GM12878 (cell line): Measurements from ENCODE around the gene STARD13. TPM values are rescaled to one million over a fixed set of nuclear protein-coding genes. Genes with fewer than 3 reads are reported as not detected.

Experiments
- ATAC-seq: fragments of 200-7000 bp; cut with Tn5 transposase; 3 replicates; pipeline ENCODE4 v1.9.1; 2020; ENCODE audit warnings: mild to moderate bottlenecking, moderate library complexity
- BruUV-seq: library from RNA; stranded (reverse); fragments of 400-500 nt; replicated peaks from 2 replicates; lab custom pipeline; 2021; lab: Mats Ljungman, UMichigan
- CTCF ChIA-PET: fragments of 300-600 bp; sonication (Branson Sonifier 250); formaldehyde crosslinking; extraction: SDS; loops from one replicate; lab custom pipeline; 2021; ENCODE audit warnings: inconsistent platforms; lab: Yijun Ruan, JAX
- POLR2A ChIA-PET: fragments of 350-600 bp; formaldehyde crosslinking; extraction: SDS; loops from one replicate; lab custom pipeline; 2021; ENCODE audit warnings: inconsistent platforms; lab: Charles Lee
- RAD21 ChIA-PET: fragments of 300-600 bp; sonication (Branson Sonifier 250); formaldehyde crosslinking; loops from one replicate; lab custom pipeline; 2023; ENCODE audit warnings: antibody characterized with exemption; ENCODE audit not compliant: unreplicated experiment; lab: Charles Lee
- SMC1A ChIA-PET: fragments of 300-600 bp; sonication (Branson Sonifier 250); formaldehyde crosslinking; loops from one replicate; lab custom pipeline; 2023; ENCODE audit not compliant: unreplicated experiment, uncharacterized antibody; lab: Charles Lee
- DNase-seq: peaks from one replicate; pipeline ENCODE4 v3.0.0-alpha.2; 2011; ENCODE audit warnings: low read depth, low spot score
- FAIRE-seq: peaks from 3 replicates; lab custom pipeline; 2011; peaks lifted over from hg19 to GRCh38; lab: Jason Lieb, UNC
- H2AFZ ChIP-seq: 2 replicates; pipeline ENCODE4 v1.6.0; 2011; ENCODE audit warnings: low read depth, low read length, control low read depth; ENCODE audit not compliant: control insufficient read depth
- H3K27ac ChIP-seq: 2 replicates; pipeline ENCODE4 v1.5.1; 2011; ENCODE audit warnings: control low read depth; ENCODE audit not compliant: control insufficient read depth, insufficient read depth
- H3K27me3 ChIP-seq, 2 experiments: replicated peaks in 1 of 2; 2 replicates each; pipeline versions ENCODE4 v1.6.0 to v1.6.1; 2011; ENCODE audit warnings: low read length in 1 of 2; ENCODE audit not compliant: control insufficient read depth in 2 of 2, insufficient read depth in 2 of 2
- H3K36me3 ChIP-seq, 2 experiments: 2 replicates each; pipeline ENCODE4 v1.5.1; 2011; ENCODE audit warnings: low read length in 1 of 2; ENCODE audit not compliant: control insufficient read depth in 2 of 2, insufficient read depth in 2 of 2
- H3K4me1 ChIP-seq: 2 replicates; pipeline ENCODE4 v1.6.1; 2011; ENCODE audit warnings: mild to moderate bottlenecking, low read length, moderate library complexity, mixed read lengths; ENCODE audit not compliant: control insufficient read depth, insufficient read depth
- H3K4me2 ChIP-seq: 2 replicates; pipeline ENCODE4 v1.6.0; 2011; ENCODE audit warnings: control low read depth; ENCODE audit not compliant: control insufficient read depth, insufficient read depth
- H3K4me3 ChIP-seq: fragments of 200-600 bp; sonication (generic); 2 replicates; pipeline ENCODE4 v1.5.1; 2016
- H3K79me2 ChIP-seq: 2 replicates; pipeline ENCODE4 v1.6.0; 2011; ENCODE audit warnings: low read length; ENCODE audit not compliant: control insufficient read depth, insufficient read depth
- H3K9ac ChIP-seq: 2 replicates; pipeline ENCODE4 v1.8.0; 2011; ENCODE audit warnings: low read length, control low read depth, mixed read lengths; ENCODE audit not compliant: control insufficient read depth, insufficient read depth
- H3K9me3 ChIP-seq: replicated peaks from 3 replicates; pipeline ENCODE4 v1.5.1; 2011; ENCODE audit warnings: mild to moderate bottlenecking, low read length; ENCODE audit not compliant: control insufficient read depth, insufficient read depth
- H4K20me1 ChIP-seq: 2 replicates; pipeline ENCODE4 v1.6.0; 2011; ENCODE audit not compliant: control insufficient read depth, insufficient read depth
- ATF7 ChIP-seq: fragments of 450-650 bp; IDR thresholded peaks from 2 replicates; pipeline ENCODE4 v1.6.1; 2016; ENCODE audit warnings: low read depth, mild to moderate bottlenecking
- CHD2 ChIP-seq: IDR thresholded peaks from 2 replicates; pipeline ENCODE4 v1.6.1; 2011; ENCODE audit warnings: low read depth, low read length, improper control_type of control experiment, borderline replicate concordance
- PML ChIP-seq: IDR thresholded peaks from 2 replicates; pipeline ENCODE4 v1.6.1; 2012; ENCODE audit warnings: low read length, inconsistent platforms
- TCF12 ChIP-seq: IDR thresholded peaks from 2 replicates; pipeline ENCODE4 v1.6.1; 2011; ENCODE audit warnings: low read depth, mild to moderate bottlenecking, low read length
- YY1 ChIP-seq: IDR thresholded peaks from 2 replicates; pipeline ENCODE4 v1.6.1; 2011; ENCODE audit warnings: low read depth, mild to moderate bottlenecking, low read length
- ZNF24 ChIP-seq: fragments of 450-650 bp; IDR thresholded peaks from 2 replicates; pipeline ENCODE4 v1.6.1; 2017; ENCODE audit warnings: antibody characterized with exemption, mild to moderate bottlenecking
- ZNF384 ChIP-seq: IDR thresholded peaks from 2 replicates; pipeline ENCODE4 v1.6.1; 2012; ENCODE audit warnings: low read depth, mild to moderate bottlenecking, low read length, improper control_type of control experiment, borderline replicate concordance
- WGBS: methylation state at CpG from one replicate; pipeline ENCODE4 v1.1.6; 2016; ENCODE audit warnings: low lambda C conversion rate; ENCODE audit not compliant: insufficient replicate concordance, insufficient coverage; ENCODE audit errors: missing lambda C conversion rate; 5-methylcytosine and 5-hydroxymethylcytosine counted together
- in situ Hi-C: fragments of 300-500 bp; cut with MboI; formaldehyde crosslinking; loops from 9 replicates; pipeline ENCODE4 v1.14.3; 2018; ENCODE audit warnings: mixed read lengths
- intact Hi-C: fragments of 100-400 bp; cut with micrococcal nuclease; formaldehyde crosslinking; loops from one replicate; pipeline ENCODE4 v1.14.2; 2022; ENCODE audit not compliant: unreplicated experiment
- polyA plus RNA-seq, 11 experiments: library from polyadenylated mRNA; depleted of rRNA in 4 of 11; unstranded in 6 of 11; stranded (reverse) in 5 of 11; fragments of >200 nt; fragmentation: Nextera tagmentation in 4 of 11; fragmentation: Illumina TruSeq in 1 of 11; extraction: Ambion mirVana in 4 of 11; extraction: Trizol in 1 of 11; gene quantifications; 1 replicate in 1 of 11; 2 replicates in 10 of 11; pipeline versions ENCODE4 v1.2.1 to v1.2.3, GENCODE V29; 2011 to 2016; ENCODE audit warnings: inconsistent platforms in 2 of 11, missing spikeins in 2 of 11, low read depth in 1 of 11
- total RNA-seq, 4 experiments: library from RNA; depleted of rRNA in 3 of 4; stranded (reverse); fragments of >200 nt in 3 of 4; fragmentation: Illumina TruSeq in 1 of 4; extraction: Trizol in 1 of 4; gene quantifications; 2 replicates each; pipeline versions ENCODE4 v1.2.1 to v1.2.3, GENCODE V29; 2013 to 2021
- TF ChIP-seq, protein P1 (sequence below): fragments of 450-650 bp; IDR thresholded peaks from 2 replicates; pipeline ENCODE4 v1.6.1; 2017; ENCODE audit warnings: low read depth, mild to moderate bottlenecking, moderate library complexity
- TF ChIP-seq, protein P2 (sequence below): fragments of 450-650 bp; IDR thresholded peaks from 2 replicates; pipeline ENCODE4 v1.6.1; 2017; ENCODE audit warnings: antibody characterized with exemption, mild to moderate bottlenecking, moderate library complexity

STARD13 gene
- total and polyA plus RNA-seq, 10 of the 15 experiments (the other 5 are each of a cell fraction or from before 2014, with no cell fraction given): 4.0 to 41.6 (median 10.1) TPM

DNA sequence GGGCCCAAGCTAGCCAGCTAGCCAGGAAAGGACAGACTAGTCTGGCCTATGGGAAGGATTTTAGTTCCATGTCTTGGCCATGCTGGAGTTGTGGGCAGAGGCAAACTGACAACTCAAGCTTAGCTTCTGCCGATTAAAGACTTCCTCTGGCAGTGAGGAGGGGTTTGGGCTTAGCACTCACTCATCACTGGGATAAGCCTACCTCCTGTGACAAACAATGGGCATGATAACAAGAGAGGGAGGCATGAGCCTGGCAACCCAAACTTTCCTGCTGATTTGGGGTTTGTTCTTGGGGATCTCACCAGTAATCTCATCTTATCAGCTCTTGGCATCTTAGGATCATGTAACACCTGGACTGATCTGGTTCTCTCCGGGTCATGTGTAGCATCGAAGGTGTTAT lies 185.7 kb downstream of the STARD13 start:
- H3K4me3 ChIP-seq: no peak overlapping the region
- no peak for ATAC-seq
- ChIA-PET POLR2A (no interaction called here), CTCF (interaction anchor here (1.0 to 1.7 kb wide), 4 partner anchors 9 to 12 kb away, joined by 3 to 5 read pairs (median 4); no protein-coding TSS in a partner anchor), SMC1A (interaction anchor here (0.9 to 1.4 kb wide), 5 partner anchors 9 to 52 kb away, joined by 3 read pairs; no protein-coding TSS in a partner anchor)
- BruUV-seq: no TSS peak
- in situ Hi-C loops: no loop called here
- H4K20me1 ChIP-seq: no peaks in the 10 kb centered on the region
- no peak for DNase-seq
- H3K4me1 ChIP-seq: no peaks in the 10 kb centered on the region
- no peaks in the 10 kb centered on the region for H3K79me2 ChIP-seq
- TF ChIP-seq TCF12: no peak
- TF ChIP-seq, all 136 proteins: peak for 0
- no peaks in the 10 kb centered on the region for H3K27me3 ChIP-seq
- no peak overlapping the region for H3K9ac ChIP-seq
- 90% methylated on average over 3 of the region's 3 CpGs for WGBS
- intact Hi-C loops: loop anchor here (10.0 kb wide), 1 partner anchor 265 kb away; no protein-coding TSS in a partner anchor
- RAD21 ChIA-PET: interaction anchor here (1.0 kb wide), 1 partner anchor 10 kb away, joined by 5 read pairs; no protein-coding TSS in a partner anchor
- H3K27ac ChIP-seq: no peak overlapping the region
- H3K4me2 ChIP-seq: no peak overlapping the region
- no peak overlapping the region for H2AFZ ChIP-seq
- no peaks in the 10 kb centered on the region; a peak in 1 of 4 replicates for H3K36me3 ChIP-seq
- no peak for FAIRE-seq
- H3K9me3 ChIP-seq: peaks cover 6% of the 10 kb centered on the region; the same call in 2 of the 3 replicates

DNA sequence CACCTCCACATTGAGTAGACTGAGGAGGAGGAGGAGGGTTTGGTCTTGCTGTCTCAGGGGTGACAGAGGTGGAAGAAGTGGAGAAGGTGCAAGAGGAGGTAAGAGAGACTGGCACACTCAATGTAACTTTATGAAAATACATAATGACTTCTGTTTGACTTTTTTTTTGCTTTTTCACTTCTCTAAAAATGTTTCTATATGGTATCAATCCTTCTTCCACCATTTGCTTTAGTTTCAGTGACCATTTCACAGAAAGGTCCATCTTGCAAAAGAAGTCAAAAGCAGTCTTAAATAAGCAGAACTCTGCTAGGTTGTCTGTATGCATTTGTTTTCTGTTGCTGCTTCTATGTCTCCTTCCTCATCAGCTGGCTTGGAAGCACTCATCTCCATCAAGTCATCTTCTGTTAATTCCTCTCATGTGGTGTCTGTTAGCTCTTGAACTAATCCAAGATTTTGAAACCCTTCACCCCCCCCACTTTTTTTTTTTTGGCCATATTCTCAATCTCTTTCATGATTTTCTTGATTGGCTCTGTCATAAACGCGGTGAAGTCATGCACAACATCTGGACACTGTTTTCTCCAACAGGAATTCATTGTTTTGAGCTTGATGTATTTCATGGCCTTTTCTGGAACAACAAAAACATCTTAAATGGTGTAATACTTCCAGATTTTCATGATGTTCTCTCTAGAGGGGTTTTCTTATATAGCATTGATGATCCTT lies 188.5 kb downstream of the STARD13 start:
- no peak for FAIRE-seq
- H3K79me2 ChIP-seq: no peaks in the 10 kb centered on the region
- H3K27ac ChIP-seq: no peak overlapping the region
- no peak overlapping the region for H3K9ac ChIP-seq
- DNase-seq: no peak
- ChIA-PET CTCF (interaction anchor here (0.6 to 1.0 kb wide), 3 partner anchors 50 to 746 kb away, joined by 3 read pairs; no protein-coding TSS in a partner anchor), SMC1A (interaction anchor here (0.8 to 2.3 kb wide), 10 partner anchors 10 to 582 kb away, joined by 3 to 13 read pairs (median 3); no protein-coding TSS in a partner anchor), POLR2A (interaction anchor here (0.7 to 1.7 kb wide), 2 partner anchors 14 to 36 kb away, joined by 3 to 4 read pairs; no protein-coding TSS in a partner anchor), RAD21 (interaction anchor here (0.8 to 1.4 kb wide), 4 partner anchors 9 to 64 kb away, joined by 3 to 4 read pairs (median 4); no protein-coding TSS in a partner anchor)
- no peak overlapping the region for H3K4me3 ChIP-seq
- peak overlapping the region; percentile 18; the same call in 1 of the 2 replicates for H2AFZ ChIP-seq
- H3K36me3 ChIP-seq: no peaks in the 10 kb centered on the region
- no peaks in the 10 kb centered on the region for H4K20me1 ChIP-seq
- 97% methylated on average over 2 of the region's 2 CpGs for WGBS
- H3K4me2 ChIP-seq: peak overlapping the region; percentile 63
- intact Hi-C loops (no loop called here), in situ Hi-C loops (no loop called here)
- H3K27me3 ChIP-seq: no peaks in the 10 kb centered on the region
- H3K4me1 ChIP-seq: no peaks in the 10 kb centered on the region
- peaks cover 6% of the 10 kb centered on the region; the same call in 2 of the 3 replicates for H3K9me3 ChIP-seq
- BruUV-seq: no TSS peak
- ATAC-seq: peak; percentile 79
- TF ChIP-seq, protein P1, sequence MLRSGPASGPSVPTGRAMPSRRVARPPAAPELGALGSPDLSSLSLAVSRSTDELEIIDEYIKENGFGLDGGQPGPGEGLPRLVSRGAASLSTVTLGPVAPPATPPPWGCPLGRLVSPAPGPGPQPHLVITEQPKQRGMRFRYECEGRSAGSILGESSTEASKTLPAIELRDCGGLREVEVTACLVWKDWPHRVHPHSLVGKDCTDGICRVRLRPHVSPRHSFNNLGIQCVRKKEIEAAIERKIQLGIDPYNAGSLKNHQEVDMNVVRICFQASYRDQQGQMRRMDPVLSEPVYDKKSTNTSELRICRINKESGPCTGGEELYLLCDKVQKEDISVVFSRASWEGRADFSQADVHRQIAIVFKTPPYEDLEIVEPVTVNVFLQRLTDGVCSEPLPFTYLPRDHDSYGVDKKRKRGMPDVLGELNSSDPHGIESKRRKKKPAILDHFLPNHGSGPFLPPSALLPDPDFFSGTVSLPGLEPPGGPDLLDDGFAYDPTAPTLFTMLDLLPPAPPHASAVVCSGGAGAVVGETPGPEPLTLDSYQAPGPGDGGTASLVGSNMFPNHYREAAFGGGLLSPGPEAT: 0 out of 2 replicates have a peak, but pooled peaks have one; percentile 41
- TF ChIP-seq CHD2 (no peak), YY1 (peak; percentile 73; the same call in 1 of the 2 replicates), ZNF384 (peak; percentile 63; the same call in 1 of the 2 replicates), PML (no peak), ZNF24 (0 out of 2 replicates have a peak, but pooled peaks have one; percentile 38), ATF7 (no peak)
- TF ChIP-seq, protein P2, sequence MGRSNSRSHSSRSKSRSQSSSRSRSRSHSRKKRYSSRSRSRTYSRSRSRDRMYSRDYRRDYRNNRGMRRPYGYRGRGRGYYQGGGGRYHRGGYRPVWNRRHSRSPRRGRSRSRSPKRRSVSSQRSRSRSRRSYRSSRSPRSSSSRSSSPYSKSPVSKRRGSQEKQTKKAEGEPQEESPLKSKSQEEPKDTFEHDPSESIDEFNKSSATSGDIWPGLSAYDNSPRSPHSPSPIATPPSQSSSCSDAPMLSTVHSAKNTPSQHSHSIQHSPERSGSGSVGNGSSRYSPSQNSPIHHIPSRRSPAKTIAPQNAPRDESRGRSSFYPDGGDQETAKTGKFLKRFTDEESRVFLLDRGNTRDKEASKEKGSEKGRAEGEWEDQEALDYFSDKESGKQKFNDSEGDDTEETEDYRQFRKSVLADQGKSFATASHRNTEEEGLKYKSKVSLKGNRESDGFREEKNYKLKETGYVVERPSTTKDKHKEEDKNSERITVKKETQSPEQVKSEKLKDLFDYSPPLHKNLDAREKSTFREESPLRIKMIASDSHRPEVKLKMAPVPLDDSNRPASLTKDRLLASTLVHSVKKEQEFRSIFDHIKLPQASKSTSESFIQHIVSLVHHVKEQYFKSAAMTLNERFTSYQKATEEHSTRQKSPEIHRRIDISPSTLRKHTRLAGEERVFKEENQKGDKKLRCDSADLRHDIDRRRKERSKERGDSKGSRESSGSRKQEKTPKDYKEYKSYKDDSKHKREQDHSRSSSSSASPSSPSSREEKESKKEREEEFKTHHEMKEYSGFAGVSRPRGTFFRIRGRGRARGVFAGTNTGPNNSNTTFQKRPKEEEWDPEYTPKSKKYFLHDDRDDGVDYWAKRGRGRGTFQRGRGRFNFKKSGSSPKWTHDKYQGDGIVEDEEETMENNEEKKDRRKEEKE: no peak
